Stimulated activated CD4-positive, alpha-beta T cell treated with anti-CD3 and anti-CD28 coated beads, Interleukin-2, amount 100 ng/mL, for 24 hours (primary cell): Measurements from ENCODE around the gene ASCC1.
"Not testable (repeated sequence)": the region's sequence is repeated elsewhere in the genome, so short reads cannot be mapped to it uniquely, and the experiment has no call there.

Experiments
- DNase-seq, 2 donors: peaks; one replicate each; pipeline ENCODE4 v3.0.0-alpha.2; 2020

ASCC1 gene

DNA sequence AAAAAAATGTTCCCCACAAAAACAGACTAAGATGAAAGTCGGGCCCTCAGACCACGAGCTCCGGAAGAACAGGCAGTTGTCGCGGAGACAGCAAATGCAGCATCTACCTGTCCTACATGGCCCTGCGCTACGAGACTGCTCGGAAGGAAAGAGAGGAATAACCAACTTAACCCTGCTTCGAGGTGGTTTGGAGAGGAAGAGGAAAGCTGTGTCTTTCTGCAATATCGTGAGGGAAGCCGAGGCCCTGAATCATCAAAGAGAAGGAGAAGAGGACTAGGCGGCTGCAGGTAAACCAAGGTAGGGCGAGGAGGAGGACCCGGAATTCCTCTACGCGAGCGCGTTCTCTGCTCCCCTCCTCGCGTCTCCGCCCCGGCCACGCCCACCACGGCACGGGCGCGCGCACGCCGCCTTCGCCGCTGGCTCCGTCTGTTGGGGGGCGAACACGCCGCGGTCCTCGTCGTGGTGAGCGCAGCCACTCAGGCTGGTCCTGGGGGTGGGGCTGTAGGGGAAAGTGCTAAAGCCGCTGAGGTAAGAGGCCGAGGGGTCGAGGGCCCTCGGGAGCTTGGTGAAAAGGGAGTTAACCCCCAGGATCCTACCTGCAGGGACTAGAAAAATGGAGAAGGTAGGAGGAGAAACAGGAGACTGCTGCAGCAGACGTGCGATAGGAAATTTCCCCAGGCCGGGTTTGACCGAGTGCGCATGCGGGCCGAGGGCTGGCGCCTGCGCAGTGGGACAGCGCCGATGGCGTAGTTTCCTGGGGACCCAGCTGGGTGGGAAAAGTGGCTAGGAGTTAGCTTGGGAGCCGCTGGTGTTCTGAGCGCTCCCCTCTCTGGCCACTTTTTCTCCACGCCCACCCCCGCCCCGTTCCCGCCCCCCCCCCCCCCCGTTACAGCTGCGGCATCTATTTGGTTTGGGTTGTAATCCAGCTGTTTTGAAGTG is at the start of gene ASCC1, which contains the start of gene ANAPC16:
ASCC1 (minus strand) TSS at position 666 of the 939 bp plus-strand sequence. CDS start 2,978 bp downstream, outside the sequence.
ANAPC16 (plus strand) TSS at position 402 of the 939 bp plus-strand sequence. CDS start 7,903 bp downstream, outside the sequence.
- DNase-seq, result peak; percentile 95

- no peak for DNase-seq
These were observed 49.4 kb upstream of the ASCC1 start for GRCh38 chr10:72265508-72265907.

GRCh38 chr10:72264536-72264935 is 48.5 kb upstream of the ASCC1 start:
- DNase-seq, result no peak

DNA sequence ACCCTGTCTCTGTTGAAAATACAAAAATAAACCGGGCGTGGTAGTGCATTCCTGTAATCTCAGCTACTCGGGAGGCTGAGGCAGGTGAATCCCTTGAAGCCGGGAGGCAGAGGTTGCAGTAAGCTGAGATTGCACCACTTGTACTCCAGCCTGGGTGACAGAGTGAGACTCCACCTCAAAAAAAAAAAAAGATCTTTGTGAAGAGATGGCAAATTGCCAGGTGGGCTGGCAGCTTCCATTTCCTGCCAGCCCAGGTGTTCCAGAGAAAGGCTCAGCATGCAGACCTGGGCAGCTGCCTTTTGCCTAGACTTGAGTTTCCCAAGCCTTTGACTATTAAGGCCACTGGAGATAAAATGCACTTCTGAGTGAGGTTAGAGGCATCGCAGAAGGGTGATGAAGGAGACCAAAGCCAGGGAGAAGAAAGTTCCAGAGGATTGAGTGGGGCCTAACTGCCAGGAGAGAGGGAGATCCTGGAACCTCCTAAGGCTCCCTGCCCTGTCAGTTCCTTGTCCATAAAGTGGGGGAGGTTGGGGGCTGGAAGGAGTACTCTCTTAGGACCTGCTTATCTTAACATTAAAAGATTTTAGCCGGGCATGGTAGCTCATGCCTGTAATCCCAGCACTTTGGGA is 47.7 kb upstream of the ASCC1 start:
- peak in 1 of 2 donors; percentile 31 for DNase-seq

GRCh38 chr10:72261784-72262404 is 45.8 kb upstream of the ASCC1 start:
- no peak for DNase-seq

GRCh38 chr10:72260976-72261783 is 45.1 kb upstream of the ASCC1 start:
- peak; percentile 57 to 64 for DNase-seq

GRCh38 chr10:72260239-72260975 is 44.3 kb upstream of the ASCC1 start:
- peak; percentile 80 to 91 for DNase-seq

GRCh38 chr10:72259491-72260238 is 43.6 kb upstream of the ASCC1 start:
- DNase-seq, result peak in 1 of 2 donors; percentile 26

DNA sequence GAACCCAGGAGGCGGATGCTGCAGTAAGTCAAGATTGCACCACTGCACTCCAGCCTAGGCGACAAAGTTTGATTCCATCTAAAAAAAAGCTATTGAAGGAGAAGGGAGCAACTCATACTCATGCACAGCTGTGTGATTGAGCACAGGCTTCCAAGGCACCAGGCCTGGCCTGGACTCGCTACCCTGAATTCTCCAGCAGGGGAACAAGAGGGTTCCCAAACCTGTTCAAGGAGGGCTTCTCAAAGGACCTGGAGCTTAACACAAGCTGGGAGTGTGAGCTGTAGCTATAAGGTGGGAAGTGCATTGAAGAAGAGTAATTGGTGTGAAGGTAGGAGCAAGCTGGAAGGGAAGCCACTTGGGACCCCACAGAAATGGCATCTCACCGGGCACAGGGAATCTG is 42.5 kb upstream of the ASCC1 start:
- DNase-seq, result no peak

DNA sequence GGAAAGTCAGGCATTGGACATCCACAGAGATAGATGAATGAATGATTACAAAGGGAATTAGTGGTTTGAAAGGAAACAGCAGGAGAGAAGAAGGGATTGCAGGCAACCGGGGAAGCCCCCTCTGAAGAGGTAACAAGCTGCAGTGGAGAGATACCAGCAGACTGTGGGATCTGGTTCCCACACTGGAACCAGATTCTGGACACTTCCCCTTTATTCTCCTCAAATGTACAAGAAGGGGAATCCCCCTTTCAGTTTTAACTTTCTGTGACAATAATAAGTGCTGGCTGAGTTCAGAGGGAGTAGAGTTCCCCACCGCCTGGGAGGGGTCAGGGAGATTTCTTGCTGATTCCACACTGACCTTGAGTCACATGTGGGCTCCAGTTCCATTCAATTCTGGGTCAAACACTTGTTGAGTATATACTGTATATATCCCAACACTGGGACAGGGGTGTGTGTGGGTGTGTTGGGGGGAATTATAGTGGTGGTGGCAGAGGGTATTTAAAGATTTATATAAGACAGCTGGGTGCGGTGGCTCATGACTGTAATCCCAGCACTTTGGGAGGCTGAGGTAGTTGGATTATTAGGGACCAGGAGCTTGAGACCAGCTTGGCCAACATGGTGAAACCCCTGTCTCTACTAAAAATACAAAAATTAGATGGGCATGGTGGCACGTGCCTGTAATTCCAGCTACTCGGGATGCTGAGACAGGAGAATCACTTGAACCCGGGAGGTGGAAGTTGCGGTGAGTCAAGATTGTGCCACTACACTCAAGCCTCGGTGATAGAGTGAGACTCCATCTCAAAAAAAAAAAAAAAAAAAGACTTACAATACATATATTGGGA is 41.2 kb upstream of the ASCC1 start:
- DNase-seq, result no peak

- DNase-seq, result no peak
These were observed 40.1 kb upstream of the ASCC1 start for GRCh38 chr10:72255977-72256729.

DNA sequence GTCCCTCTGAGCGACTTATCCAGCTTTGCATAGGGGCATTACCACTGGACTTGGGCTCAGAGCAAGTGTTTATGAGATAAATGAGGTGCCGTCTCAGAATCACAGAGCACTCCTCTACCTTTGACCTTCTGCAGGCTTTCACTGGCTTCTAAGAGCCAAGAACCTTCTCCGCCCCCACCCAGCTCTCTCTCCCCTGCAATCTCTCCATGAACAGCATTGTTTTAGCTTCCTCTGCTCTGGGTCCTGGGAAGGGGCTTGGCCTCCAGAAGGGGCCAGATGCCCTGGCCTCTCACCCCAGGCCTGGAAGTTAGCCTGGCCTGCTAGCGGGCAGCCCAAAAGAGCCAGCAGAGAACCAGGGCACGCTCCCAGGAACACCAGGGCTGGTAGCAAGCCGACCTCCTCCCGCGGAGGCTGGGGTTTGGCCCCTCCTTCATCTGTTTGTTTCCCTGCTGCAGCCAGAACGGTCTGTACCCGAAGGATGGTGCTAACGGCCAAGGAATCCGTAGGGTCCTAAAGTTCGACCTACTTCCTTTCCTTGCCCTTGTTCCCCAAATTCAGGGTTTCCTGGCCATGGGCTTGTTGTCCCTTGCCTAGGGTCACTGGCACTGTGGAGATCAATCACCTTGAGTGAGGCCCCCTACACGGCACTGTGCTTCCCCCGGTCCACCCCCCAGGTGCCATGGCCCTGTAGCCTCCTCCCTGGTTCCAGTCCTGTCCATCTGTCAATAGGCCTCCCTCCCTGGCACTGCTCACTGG is 38.9 kb upstream of the ASCC1 start:
- DNase-seq, result peak; percentile 37 to 40

DNA sequence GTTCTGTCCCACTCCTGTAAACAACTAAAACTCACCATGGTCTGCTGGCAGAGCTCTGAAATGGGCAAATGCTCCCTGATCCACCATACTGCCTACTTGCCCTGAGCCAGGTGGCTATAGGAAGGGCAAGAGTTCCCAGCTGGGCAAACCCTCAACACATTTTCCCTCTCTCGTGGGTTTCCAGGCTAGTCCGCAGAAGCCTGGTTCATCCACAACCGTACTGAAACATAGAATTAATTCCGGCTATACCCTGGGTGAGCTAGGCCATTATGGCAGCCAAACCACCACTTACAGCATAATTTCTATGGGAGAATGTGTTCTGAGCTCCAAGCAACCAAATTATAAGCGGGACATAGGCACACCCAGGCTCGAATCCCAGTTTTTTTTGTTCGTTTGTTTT is 37.5 kb upstream of the ASCC1 start:
- no peak for DNase-seq

- no peak for DNase-seq
These were observed 36.9 kb upstream of the ASCC1 start for GRCh38 chr10:72252972-72253371.

DNA sequence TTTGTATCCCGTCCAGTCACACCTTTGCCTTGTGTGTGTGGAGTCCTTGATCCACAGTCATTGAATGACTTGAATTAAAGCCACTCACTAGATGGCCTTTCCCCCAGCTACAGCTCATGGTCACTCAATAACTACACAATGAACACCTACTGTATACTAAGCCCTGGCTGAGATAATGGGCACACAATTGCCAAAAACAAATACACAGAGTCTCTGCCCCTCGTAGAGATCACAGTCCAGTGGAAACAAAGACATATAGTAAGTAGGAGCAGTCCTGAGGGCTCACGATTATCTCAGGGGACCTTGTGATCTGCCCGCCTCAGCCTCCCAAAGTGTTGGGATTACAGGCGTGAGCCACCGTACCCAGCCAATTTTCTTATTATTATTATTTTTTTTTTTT is 35.6 kb upstream of the ASCC1 start:
- DNase-seq, result no peak

DNA sequence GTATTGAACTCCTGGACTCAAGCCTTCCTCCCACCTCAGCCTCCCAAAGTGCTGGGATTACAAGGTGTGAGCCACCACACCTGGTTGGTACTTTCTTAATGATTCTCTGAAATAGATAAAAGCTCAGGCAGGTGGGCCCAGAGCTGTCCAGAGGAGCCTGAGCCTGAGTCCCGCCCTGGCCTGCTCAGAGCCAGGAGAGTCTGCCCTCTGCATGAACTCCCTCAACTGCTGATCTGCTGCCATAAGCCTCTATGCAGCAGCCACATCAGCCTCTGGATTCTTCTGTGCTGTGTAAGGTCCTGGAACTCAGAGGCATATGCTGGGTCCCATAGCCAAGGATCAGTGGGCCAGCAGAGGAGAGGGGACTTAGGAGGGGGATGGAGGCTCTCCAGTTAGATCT is 34.6 kb upstream of the ASCC1 start:
- DNase-seq, result no peak

GRCh38 chr10:72249176-72249862 is 33.2 kb upstream of the ASCC1 start:
- not testable (repeated sequence) for DNase-seq
